Ishikawa (cell line): ENCODE results near the gene PTPRE.

Experiments used
- CEBPB ChIP-seq: IDR thresholded peaks from 2 replicates; pipeline ENCODE4 v1.6.1; 2012
- CREB1 ChIP-seq: IDR thresholded peaks from 2 replicates; pipeline ENCODE4 v1.6.1; 2012; ENCODE audit warnings: low read depth
- EGR1 ChIP-seq: IDR thresholded peaks from 2 replicates; pipeline ENCODE4 v1.6.1; 2012
- EP300 ChIP-seq: IDR thresholded peaks from 2 replicates; pipeline ENCODE4 v1.6.1; 2012; ENCODE audit warnings: borderline replicate concordance
- FOXM1 ChIP-seq: IDR thresholded peaks from 2 replicates; pipeline ENCODE4 v1.6.1; 2012; ENCODE audit warnings: low read depth, borderline replicate concordance
- MAX ChIP-seq: IDR thresholded peaks from 2 replicates; pipeline ENCODE4 v1.6.1; 2012
- NFIC ChIP-seq: IDR thresholded peaks from 2 replicates; pipeline ENCODE4 v1.6.1; 2012
- REST ChIP-seq: IDR thresholded peaks from 2 replicates; pipeline ENCODE4 v1.6.1; 2012; ENCODE audit warnings: low read depth, mild to moderate bottlenecking
- TAF1 ChIP-seq: IDR thresholded peaks from 2 replicates; pipeline ENCODE4 v1.6.1; 2012; ENCODE audit warnings: low read depth, mild to moderate bottlenecking
- TCF12 ChIP-seq: IDR thresholded peaks from 2 replicates; pipeline ENCODE4 v1.6.1; 2012; ENCODE audit warnings: low read depth
- TEAD4 ChIP-seq: IDR thresholded peaks from 2 replicates; pipeline ENCODE4 v1.6.1; 2012
- YY1 ChIP-seq: IDR thresholded peaks from 2 replicates; pipeline ENCODE4 v1.6.1; 2012; ENCODE audit warnings: low read depth

- TF ChIP-seq MAX (no peak), EP300 (no peak), CEBPB (no peak), FOXM1 (no peak), REST (no peak), TEAD4 (no peak), TCF12 (no peak), TAF1 (no peak), CREB1 (no peak), EGR1 (no peak), YY1 (no peak), NFIC (no peak)
Measured at GRCh38 chr10:128091636-128092210, 184.8 kb downstream of the PTPRE start.
